HepG2 (cell line): ENCODE data around the gene TMEM233. TPM values are rescaled to one million over a fixed set of nuclear protein-coding genes. Genes with fewer than 3 reads are reported as not detected.

Source experiments
- ATAC-seq: fragments of 200-7000 bp; cut with Tn5 transposase; 3 replicates; pipeline ENCODE4 v1.9.1; 2020; ENCODE audit warnings: mild to moderate bottlenecking, moderate library complexity
- BruUV-seq: library from RNA; stranded (reverse); fragments of 400-500 nt; replicated peaks from 2 replicates; lab custom pipeline; 2021; lab: Mats Ljungman, UMichigan
- CTCF ChIA-PET: fragments of 300-600 bp; formaldehyde crosslinking; extraction: SDS; loops from one replicate; lab custom pipeline; 2021; ENCODE audit warnings: low total read pairs, inconsistent platforms, low intra/inter-chr PET ratio; lab: Yijun Ruan, JAX
- POLR2A ChIA-PET: fragments of 350-600 bp; sonication (Branson Sonifier 250); formaldehyde crosslinking; loops from one replicate; lab custom pipeline; 2020; ENCODE audit warnings: antibody characterized with exemption, inconsistent platforms; lab: Yijun Ruan, JAX
- DNase-seq: peaks from one replicate; pipeline ENCODE4 v3.0.0-alpha.2; 2015; ENCODE audit warnings: low spot score
- FAIRE-seq: peaks from 3 replicates; lab custom pipeline; 2011; peaks lifted over from hg19 to GRCh38; lab: Jason Lieb, UNC
- H2AFZ ChIP-seq: one replicate; pipeline ENCODE4 v1.6.1; 2011; ENCODE audit warnings: low read length, inconsistent platforms
- H3K27ac ChIP-seq: fragments of 300-600 bp; 3 replicates; pipeline ENCODE4 v1.8.0; 2011; ENCODE audit warnings: mixed run types, mild to moderate bottlenecking, mixed read lengths, low read length, inconsistent platforms; ENCODE audit not compliant: insufficient read depth; ENCODE audit errors: extremely low read length
- H3K27me3 ChIP-seq, 2 experiments: fragments of 200-600 bp in 1 of 2; 2 replicates in 1 of 2; 3 replicates in 1 of 2; pipeline versions ENCODE4 v1.6.0 to v1.8.0; 2011; ENCODE audit warnings: low read length in 2 of 2, mild to moderate bottlenecking in 2 of 2, moderate library complexity in 2 of 2, inconsistent platforms in 1 of 2; ENCODE audit not compliant: insufficient read depth in 2 of 2, control insufficient read depth in 1 of 2
- H3K36me3 ChIP-seq, 2 experiments: fragments of 200-600 bp in 1 of 2; replicated peaks in 1 of 2; 2 replicates in 1 of 2; 3 replicates in 1 of 2; pipeline versions ENCODE4 v1.5.1 to v1.8.0; 2011; ENCODE audit warnings: low read length in 2 of 2, inconsistent platforms in 1 of 2; ENCODE audit not compliant: insufficient read depth in 2 of 2, control insufficient read depth in 1 of 2
- H3K4me1 ChIP-seq: 2 replicates; pipeline ENCODE4 v1.5.1; 2012; ENCODE audit warnings: low read length, inconsistent platforms; ENCODE audit not compliant: insufficient read depth
- H3K4me2 ChIP-seq: 2 replicates; pipeline ENCODE4 v1.6.0; 2011; ENCODE audit warnings: low read depth, low read length, inconsistent platforms
- H3K4me3 ChIP-seq, 3 experiments: fragments of 200-600 bp in 1 of 3; sonication (generic), shearing (Covaris generic) in 1 of 3; replicated peaks in 1 of 3; 2 replicates each; pipeline ENCODE4 v1.5.1; 2011 to 2016; ENCODE audit warnings: low read length in 3 of 3, inconsistent platforms in 2 of 3, low read depth in 2 of 3, mild to moderate bottlenecking in 2 of 3, control low read depth in 1 of 3, mixed read lengths in 1 of 3; ENCODE audit not compliant: insufficient read depth in 1 of 3
- H3K79me2 ChIP-seq: one replicate; pipeline ENCODE4 v1.6.1; 2011; ENCODE audit warnings: low read length, inconsistent platforms; ENCODE audit not compliant: insufficient read depth
- H3K9ac ChIP-seq: 2 replicates; pipeline ENCODE4 v1.6.0; 2011; ENCODE audit warnings: mild to moderate bottlenecking, low read depth, low read length, inconsistent platforms; ENCODE audit not compliant: insufficient read depth
- H3K9me3 ChIP-seq: 2 replicates; pipeline ENCODE4 v1.5.1; 2012; ENCODE audit warnings: mild to moderate bottlenecking, low read length
- H4K20me1 ChIP-seq: 2 replicates; pipeline ENCODE4 v1.6.0; 2011; ENCODE audit warnings: inconsistent platforms, mild to moderate bottlenecking, low read length, moderate library complexity; ENCODE audit not compliant: insufficient read depth
- CEBPG ChIP-seq: IDR thresholded peaks from 2 replicates; pipeline ENCODE4 v1.6.1; 2016
- HDAC1 ChIP-seq: sonication (generic); formaldehyde crosslinking; IDR thresholded peaks from 2 replicates; pipeline ENCODE4 v1.5.1; 2020; ENCODE audit warnings: mild to moderate bottlenecking, missing genetic modification reagents
- POGZ ChIP-seq: sonication (generic); formaldehyde crosslinking; IDR thresholded peaks from 2 replicates; pipeline ENCODE4 v1.4.0; 2020; ENCODE audit warnings: mild to moderate bottlenecking, missing genetic modification reagents
- SNRNP70 ChIP-seq: fragments of 200-400 bp; formaldehyde crosslinking; IDR thresholded peaks from 2 replicates; pipeline ENCODE4 v1.6.1; 2017; ENCODE audit warnings: mild to moderate bottlenecking, low read depth, low read length, moderate library complexity
- TAF1 ChIP-seq: sonication (generic); formaldehyde crosslinking; IDR thresholded peaks from 2 replicates; pipeline ENCODE4 v1.4.0; 2020; ENCODE audit warnings: missing genetic modification reagents
- TMF1 ChIP-seq: sonication (generic); formaldehyde crosslinking; IDR thresholded peaks from 2 replicates; pipeline ENCODE4 v1.8.1; 2022; ENCODE audit warnings: low read depth, missing genetic modification reagents
- TRIM24 ChIP-seq: sonication (generic); formaldehyde crosslinking; IDR thresholded peaks from 2 replicates; pipeline ENCODE4 v1.8.0; 2022; ENCODE audit warnings: mild to moderate bottlenecking, missing genetic modification reagents
- ZFP90 ChIP-seq: sonication (generic); formaldehyde crosslinking; IDR thresholded peaks from 2 replicates; pipeline ENCODE4 v1.8.0; 2022; ENCODE audit warnings: missing genetic modification reagents, mild to moderate bottlenecking, inconsistent platforms, borderline replicate concordance
- ZFY ChIP-seq: sonication (generic); formaldehyde crosslinking; IDR thresholded peaks from 2 replicates; pipeline ENCODE4 v1.4.0; 2020; ENCODE audit warnings: missing genetic modification reagents
- ZNF44 ChIP-seq: sonication (generic); formaldehyde crosslinking; IDR thresholded peaks from 2 replicates; pipeline ENCODE4 v1.5.1; 2020; ENCODE audit warnings: mild to moderate bottlenecking, missing genetic modification reagents
- ZNF530 ChIP-seq: sonication (generic); formaldehyde crosslinking; IDR thresholded peaks from 2 replicates; pipeline ENCODE4 v1.5.0; 2020; ENCODE audit warnings: low read depth, mild to moderate bottlenecking, missing genetic modification reagents
- ZNF550 ChIP-seq: sonication (generic); formaldehyde crosslinking; IDR thresholded peaks from 2 replicates; pipeline ENCODE4 v1.4.0; 2020; ENCODE audit warnings: mild to moderate bottlenecking, missing genetic modification reagents, borderline replicate concordance
- ZNF792 ChIP-seq: IDR thresholded peaks from 2 replicates; pipeline ENCODE4 v1.6.1; 2016
- WGBS: methylation state at CpG from one replicate; pipeline ENCODE4 v1.1.6; 2017; ENCODE audit warnings: low lambda C conversion rate; 5-methylcytosine and 5-hydroxymethylcytosine counted together
- in situ Hi-C: cut with HindIII; loops from 2 replicates; pipeline ENCODE4 v1.10.0; 2017; ENCODE audit warnings: low pct_unique_long_range_greater_than_20kb; ENCODE audit not compliant: extremely low pct_ligation_motif_present
- intact Hi-C: fragments of 100-400 bp; cut with micrococcal nuclease; formaldehyde crosslinking; loops from one replicate; pipeline ENCODE4 v1.10.0; 2022; ENCODE audit not compliant: unreplicated experiment
- polyA plus RNA-seq, 8 experiments: library from polyadenylated mRNA; depleted of rRNA in 3 of 8; stranded (reverse) in 7 of 8; unstranded in 1 of 8; fragments of >200 nt; fragmentation: Illumina TruSeq in 4 of 8; extraction: Trizol in 4 of 8; gene quantifications; 2 replicates each; pipeline versions ENCODE4 v1.2.1 to v1.2.3, GENCODE V29; 2011 to 2016; ENCODE audit warnings: low read depth in 4 of 8, missing spikeins in 1 of 8, mixed read lengths in 1 of 8; ENCODE audit not compliant: insufficient read depth in 1 of 8
- total RNA-seq, 5 experiments: library from RNA; depleted of rRNA; stranded (reverse); fragments of >200 nt; fragmentation: Illumina TruSeq; extraction: Trizol; gene quantifications; 2 replicates each; pipeline ENCODE4 v1.2.3, GENCODE V29; 2016; ENCODE audit warnings: low read depth in 1 of 5

The TMEM233 gene
- total and polyA plus RNA-seq, 2 of the 13 experiments (the other 11 are each of a cell fraction or from before 2014, with no cell fraction given): 0.03 TPM; not detected in 1

GRCh38 chr12:119576118-119576810 is 17.3 kb upstream of the TMEM233 start:
- Histone ChIP-seq H3K79me2 (no peaks in the 10 kb centered on the region), H3K4me3 (no peak overlapping the region), H4K20me1 (no peaks in the 10 kb centered on the region), H3K4me1 (no peaks in the 10 kb centered on the region), H3K9ac (no peak overlapping the region), H3K27me3 (no peaks in the 10 kb centered on the region), H3K36me3 (no peaks in the 10 kb centered on the region), H3K27ac (no peak overlapping the region), H2AFZ (no peak overlapping the region), H3K9me3 (no peaks in the 10 kb centered on the region), H3K4me2 (no peak overlapping the region)
- ChIA-PET POLR2A (no interaction called here), CTCF (no interaction called here)
- no TSS peak for BruUV-seq
- TF ChIP-seq CEBPG (CRISPR knock-in tag) (no peak), ZNF44 (CRISPR knock-in tag) (no peak), TAF1 (no peak), ZFP90 (no peak), SNRNP70 (no peak), ZFY (CRISPR knock-in tag) (no peak), ZNF792 (CRISPR knock-in tag) (no peak), POGZ (CRISPR knock-in tag) (no peak), TRIM24 (CRISPR knock-in tag) (no peak), HDAC1 (CRISPR knock-in tag) (no peak), TMF1 (CRISPR knock-in tag) (no peak), ZNF530 (no peak), ZNF550 (CRISPR knock-in tag) (no peak)
- DNase-seq (no peak), ATAC-seq (no peak), FAIRE-seq (no peak)
- 0% methylated on average over 6 of the region's 8 CpGs for WGBS
- in situ Hi-C loops (no loop called here), intact Hi-C loops (no loop called here)
